Glomerular visceral epithelial cell (primary cell): ENCODE results near the gene LRTM2.

ENCODE experiments used
- DNase-seq: peaks from one replicate; pipeline ENCODE4 v3.0.0-alpha.2; 2016; ENCODE audit errors: extremely low spot score

LRTM2 gene

DNA sequence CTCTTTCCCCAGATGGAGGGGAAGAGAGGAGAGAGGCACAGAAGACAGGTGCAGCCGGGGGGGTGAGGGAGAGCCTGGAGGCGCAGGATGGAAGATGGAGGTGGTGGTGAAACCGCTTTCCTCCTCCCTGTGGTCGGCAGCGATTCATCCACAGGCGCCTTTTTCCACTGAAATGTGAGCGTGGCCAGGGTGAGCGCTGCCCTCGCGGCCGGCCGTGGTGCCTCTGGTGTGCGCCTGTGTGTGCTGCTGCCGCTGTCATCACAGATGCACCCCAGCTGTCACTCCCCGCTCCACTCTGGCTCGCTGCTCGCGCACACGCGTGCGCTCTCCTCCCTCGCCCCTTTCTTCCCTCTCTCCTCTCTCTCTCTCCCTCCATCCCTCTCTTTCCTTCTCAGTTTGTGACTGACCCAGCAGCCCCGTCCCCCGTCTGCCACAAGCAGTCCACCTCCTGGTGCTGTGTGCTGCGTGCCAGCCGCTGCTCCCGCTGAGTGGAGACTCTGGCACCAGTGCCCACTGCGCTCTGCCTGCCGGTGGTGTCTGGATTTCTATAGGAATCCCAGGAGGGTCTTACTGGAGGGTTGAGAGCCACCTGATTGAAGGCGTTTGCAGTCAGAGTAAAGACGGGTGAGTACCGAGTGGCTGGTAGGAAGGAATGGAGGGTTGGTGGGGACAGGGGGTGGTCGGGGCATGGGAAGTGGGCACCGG is at the start of gene LRTM2:
TSS of gene LRTM2 (plus strand) at position 375 of the 705 bp plus-strand sequence. CDS start 7,584 bp downstream, outside the sequence.
- DNase-seq, result no peak

DNA sequence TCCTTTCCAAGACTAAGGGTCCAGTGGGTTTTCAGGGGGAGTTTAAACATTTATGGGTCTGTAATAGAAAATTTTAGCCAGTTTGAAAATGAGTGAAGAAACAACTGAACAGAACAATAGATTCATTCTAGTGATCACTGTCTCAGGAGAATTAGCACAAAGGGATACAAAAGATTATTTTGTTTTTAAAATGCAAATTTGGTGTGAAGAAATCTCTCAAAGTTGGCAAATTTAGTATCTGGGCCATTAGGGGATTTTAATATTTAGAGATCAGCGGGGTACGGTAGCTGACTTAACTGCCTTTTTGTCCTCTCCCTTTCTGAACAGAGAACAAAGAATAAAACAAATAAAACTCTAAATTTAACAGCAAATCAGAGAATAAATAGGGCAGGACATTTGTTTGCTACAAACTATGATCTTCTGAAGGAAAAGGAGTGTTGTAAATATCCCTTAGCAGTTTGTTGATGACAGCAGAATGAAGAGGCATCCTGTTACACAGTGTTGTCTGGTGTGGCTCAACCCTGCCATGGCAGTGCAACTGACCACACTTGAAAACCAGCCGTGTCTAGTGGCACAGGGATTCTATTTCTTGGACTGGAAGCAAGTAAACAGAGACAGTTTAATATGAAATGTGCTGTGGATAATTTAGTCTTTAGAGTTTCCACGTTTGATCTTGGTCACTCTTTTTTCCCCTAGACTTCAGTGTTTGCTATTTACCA is 46.3 kb upstream of the LRTM2 start:
- no peak for DNase-seq

DNA sequence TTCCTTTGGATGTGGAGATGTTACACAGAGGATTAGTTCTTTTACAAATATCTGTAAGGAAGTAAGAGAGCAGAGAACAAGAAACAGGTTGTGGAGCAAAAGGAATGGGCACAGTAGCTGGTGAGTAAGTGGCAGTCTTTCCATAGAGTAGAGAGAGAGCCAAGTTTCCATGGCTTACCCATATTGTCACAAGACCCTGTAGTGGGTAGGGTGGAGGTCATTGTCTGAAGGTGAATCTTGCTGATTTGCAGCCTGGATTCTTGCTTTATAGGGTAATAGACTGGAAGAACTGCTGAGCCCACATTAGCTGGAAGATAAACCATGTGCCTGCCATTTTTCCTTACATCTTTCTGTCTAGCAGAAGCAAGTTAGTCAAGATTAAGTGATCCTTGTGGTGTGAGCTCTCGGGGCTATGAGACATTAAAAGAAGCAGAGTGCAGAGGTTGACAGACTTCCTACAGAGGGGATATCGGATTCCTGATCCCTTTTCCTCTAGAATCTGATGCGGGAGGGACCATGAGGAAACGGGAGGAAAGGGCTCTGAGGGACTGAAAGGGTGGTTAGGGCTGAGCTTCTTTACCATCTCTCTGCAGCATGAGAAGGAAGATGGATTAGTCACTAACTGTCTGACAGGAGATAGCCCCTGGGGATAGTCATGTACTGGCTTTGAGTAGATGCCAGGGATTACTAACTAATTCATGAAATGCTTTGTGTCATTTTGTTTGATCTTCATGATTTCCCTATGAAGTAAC is 44.0 kb upstream of the LRTM2 start:
- peak; percentile 54 for DNase-seq

DNA sequence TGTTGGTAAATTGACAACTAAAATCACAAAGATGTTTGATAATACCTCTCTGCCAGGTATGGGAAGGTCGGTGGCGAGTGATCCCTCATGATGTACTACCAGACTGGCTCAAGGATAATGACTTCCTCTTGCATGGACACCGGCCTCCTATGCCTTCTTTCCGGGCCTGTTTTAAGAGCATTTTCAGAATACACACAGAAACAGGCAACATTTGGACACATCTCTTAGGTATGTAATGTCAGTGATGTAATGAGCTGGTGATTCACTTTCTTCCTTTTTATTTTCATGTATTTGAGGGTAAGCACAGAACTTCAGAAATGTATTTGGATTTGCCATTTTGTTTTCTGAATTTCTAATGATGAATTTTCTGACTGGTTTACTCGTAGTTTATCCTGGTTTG is 42.6 kb upstream of the LRTM2 start:
- peak; percentile 38 for DNase-seq

DNA sequence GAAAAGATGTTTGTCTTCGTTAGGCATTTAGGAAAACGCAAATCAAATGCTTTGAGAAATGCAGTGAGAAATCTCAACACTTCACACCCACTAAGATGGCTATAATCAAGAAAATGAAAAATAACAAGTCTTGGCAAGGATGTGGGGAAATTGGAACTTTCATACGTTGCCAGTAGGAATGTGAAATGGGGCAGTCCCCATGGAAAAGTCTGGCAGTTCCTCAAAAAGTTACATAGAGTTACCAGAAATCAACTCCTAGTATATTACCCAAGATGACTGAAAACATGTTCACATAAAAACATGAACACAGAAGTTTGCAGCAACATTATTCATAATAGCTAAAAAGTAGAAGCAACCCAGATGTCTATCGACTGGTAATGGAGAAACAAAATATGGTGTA is 41.5 kb upstream of the LRTM2 start:
- DNase-seq, result no peak

DNA sequence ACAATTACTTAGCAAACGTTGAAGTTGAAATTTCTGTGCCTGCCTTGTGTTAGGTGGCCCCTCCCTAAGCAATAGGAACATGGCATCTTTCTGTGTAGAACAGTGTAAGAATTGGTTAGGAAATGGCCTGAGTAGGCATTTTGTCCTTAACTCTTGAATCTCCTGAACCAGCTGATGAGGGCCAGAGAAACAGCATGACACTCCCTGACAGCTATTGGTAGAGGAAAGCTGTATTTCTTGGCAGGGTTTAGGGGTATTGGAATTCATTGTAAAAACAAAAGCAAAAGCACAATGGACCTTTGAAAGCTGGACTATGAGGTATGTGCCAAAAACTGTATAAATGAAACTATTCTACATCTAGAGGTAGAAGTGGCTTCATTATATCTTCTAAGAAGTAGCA is 40.6 kb upstream of the LRTM2 start:
- no peak for DNase-seq

DNA sequence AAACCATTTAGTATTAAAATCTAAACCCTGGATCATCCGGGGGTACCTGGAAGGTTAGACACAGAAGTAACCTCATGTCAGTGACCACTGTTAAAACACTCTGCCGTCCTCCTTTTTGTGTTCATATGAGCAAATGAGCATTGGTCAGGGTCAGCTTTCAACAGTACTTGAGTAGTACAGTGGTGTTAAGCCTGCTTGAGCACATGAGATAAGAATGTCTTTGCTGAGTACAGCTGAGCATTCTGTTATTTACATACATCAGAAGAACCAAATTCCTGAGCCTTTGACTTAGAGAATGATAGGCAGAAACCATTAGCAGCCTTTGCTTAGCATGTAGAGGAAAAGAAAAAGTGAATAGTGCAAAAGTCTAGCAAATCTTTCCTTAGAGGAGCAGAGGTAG is 38.6 kb upstream of the LRTM2 start:
- no peak for DNase-seq

DNA sequence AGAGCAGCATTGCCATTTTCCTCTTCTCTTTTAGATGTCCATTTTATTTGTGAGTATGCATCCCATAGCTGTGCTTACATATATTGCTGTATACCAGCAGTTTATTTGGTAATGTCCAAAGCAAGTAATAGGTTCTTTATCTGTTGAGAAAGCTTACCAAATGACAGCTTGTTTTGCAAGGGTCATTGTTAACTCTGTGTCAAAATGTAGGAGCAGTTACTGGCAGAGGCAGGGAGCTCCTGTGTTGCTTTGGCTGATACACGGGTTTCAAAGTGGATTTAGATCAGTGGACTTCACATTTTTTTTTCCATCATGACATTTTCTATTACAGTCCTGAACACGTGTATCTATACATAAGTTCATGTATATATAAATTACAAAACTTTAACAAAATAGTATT is 38.1 kb upstream of the LRTM2 start:
- DNase-seq, result no peak

DNA sequence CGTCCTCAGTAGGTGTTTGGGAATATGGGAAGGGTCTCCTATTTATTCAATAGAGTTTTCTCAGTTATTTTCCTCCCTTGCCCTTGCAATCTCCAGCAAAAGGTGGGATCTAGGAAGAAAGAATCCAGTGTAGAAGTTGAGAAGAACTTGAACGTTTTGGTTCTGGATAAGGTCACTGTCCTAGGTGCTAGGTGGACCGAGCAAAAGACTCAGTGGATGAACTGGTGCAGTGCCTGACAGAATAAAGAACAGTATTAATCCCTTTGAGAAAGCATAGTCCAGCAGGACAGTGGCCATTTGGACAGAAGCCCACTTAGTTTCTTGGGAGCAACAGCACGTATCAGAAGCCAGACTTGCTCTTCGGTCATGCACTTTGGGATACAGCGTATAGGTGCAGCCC is 32.7 kb upstream of the LRTM2 start:
- no peak for DNase-seq

DNA sequence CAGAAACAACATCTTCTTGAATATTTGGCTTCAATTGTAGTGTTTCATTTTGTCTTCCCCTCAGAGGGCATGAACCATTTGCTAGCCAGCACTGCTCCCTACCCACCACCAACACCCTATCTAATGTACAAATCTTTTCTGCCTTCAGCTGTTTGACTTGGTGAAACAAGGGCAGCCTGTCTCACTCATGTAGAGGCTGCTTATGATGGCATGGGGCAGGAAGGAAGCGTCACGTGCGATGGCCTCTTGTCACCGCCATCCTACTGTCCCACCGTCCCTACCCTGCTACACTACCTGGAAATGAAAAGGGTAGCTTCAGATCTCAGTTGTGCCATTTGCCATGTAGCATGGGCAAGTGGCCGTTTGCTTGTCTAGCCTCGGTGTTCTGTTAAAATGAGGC is 29.9 kb upstream of the LRTM2 start:
- DNase-seq, result no peak

DNA sequence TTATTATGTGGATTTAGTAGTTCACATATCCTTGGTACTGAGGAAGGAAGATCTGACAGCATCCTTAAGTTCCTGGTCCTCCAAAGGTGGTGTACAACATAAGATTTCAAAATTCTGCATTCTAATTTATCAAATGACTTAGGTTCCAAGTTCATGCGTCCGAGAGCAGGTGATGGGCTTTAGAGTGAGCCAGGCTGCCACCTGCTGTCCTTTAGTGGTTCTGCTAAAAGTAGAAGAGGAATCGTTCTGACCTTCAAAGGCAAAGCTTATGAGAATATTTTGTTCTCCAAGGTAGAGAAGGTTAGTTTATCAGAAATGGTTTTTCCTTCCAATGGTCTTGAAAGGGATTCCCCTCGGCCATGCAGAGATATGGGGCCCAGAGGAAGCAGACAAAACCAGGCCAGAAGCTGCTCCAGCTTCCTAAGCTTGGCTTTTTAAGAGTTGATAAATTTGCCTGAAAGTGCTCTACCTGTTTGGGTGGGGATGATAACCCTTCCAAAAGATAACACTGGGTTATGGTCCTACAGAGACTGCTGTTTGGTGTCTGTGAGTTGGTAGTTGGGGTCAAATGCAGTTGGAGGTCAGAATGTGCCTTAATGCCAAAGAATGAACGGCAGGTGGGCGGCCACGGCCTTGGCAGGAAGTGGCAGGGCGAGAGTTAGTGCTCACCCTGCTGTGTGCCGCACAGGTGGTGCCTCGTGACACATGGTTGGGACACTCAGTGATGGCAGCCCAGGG is 29.1 kb upstream of the LRTM2 start:
- DNase-seq, result peak; percentile 62

DNA sequence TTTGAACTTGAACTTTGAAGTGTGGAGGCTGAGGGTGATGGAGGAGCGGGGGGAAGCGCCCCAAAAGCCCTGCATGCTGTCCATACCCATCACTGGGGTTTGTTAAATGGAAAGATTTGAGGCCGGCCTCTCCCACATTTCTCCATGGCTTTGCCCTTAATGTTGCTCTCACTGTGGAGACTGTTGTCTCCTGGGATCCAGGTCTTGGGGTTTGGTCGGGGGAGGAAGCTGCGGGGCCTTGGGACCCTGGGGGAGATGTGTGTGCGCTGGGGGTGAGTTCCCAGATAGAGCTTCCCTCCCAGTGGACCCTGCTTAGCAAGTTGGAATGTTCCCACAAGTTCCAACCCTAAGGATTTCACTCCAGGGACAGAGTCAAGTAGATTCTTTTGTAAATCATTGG is 28.0 kb upstream of the LRTM2 start:
- no peak for DNase-seq

DNA sequence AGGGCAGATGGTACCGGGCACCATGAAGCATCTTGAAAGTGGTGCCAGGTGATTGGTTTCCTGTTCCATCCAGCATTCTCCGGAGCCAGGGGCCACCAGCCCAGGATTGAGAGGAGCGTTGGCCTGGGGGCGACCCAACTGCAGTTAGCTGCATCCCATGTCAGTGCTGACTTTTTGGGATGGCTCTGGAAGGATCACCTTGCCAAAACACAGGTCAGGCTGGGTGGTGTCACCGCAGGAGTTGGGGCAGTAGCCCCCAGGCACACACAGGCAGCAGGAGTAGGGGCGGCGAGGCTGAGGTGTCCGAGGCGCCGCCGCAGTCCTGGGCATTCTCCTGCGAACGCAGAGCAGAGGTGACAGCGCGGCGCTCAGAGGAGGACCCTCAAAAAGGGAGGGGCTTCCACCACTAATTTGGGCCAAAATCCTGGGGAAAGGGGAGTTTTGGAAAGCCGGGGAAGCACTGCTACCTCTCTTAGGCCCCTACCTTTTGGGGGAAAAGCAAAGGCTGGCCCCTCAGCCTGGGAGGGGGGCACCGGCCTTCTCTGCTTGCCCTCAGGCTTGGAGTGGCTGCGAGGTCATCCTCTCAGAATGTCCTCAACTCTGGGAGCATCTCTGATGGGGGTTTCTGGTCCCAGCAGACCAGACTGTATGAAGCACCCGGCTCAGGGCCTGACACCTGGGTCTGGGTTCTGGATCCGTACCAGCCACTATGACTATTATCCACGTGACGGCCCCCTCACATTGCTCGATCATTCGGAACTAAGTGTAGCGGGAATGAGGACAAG is 26.7 kb upstream of the LRTM2 start:
- DNase-seq, result no peak

DNA sequence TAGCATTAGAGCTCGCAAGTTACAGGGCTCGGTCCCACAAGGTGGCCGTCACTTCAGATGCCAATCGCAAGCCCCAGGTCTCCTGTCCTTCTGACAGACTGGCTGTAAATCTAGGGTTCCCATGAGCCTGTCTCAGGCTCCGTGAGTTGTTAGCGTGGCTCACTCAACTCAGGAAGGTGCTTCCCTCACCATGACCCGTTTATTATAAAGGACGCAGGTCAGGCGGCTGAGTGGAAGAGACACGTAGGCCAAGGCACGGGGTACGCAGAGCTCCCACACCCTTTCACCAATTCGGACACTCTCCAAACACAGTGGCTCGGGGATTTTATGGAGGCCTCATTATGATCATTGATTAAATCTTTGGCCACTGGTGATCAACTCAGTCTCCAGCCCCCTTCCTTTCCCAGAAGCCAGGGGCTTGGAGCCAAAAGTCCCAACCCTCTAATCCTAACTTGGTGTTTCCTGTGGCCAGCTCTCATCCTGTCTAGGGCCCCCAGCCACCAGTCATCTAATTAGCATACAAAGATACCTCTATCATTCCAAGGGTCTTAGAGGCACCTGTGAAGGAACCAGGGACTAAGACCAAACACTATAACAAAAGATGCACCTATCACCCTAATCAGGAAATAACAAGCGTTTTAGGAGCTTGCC is 25.8 kb upstream of the LRTM2 start:
- DNase-seq, result no peak

DNA sequence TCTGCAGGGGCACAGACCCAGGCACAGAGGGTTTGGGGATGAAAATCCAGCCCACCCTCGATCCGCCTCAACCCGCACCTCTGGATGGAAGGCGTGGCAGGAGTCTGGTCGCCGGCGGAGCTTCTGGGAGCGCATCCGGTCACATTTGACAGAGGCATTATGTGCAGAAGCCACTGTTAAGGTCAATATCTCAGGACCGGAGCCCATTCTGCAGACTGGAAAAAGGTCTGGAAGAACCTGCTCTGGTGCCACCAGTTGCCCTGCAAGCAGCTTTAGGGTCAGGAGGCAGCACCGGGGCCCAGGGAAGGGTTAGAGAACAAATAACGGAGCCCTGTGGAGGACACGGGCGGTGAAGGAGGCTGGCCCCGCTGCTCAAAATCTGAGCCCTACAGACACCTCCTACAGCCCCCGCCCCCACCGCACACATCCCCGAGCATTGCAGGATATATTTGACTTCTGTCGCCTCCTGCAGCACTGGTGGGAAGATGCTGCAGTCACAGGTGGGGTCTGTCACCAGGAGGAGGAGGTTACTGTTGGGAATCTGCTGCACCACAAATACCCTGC is 25.1 kb upstream of the LRTM2 start:
- no peak for DNase-seq

DNA sequence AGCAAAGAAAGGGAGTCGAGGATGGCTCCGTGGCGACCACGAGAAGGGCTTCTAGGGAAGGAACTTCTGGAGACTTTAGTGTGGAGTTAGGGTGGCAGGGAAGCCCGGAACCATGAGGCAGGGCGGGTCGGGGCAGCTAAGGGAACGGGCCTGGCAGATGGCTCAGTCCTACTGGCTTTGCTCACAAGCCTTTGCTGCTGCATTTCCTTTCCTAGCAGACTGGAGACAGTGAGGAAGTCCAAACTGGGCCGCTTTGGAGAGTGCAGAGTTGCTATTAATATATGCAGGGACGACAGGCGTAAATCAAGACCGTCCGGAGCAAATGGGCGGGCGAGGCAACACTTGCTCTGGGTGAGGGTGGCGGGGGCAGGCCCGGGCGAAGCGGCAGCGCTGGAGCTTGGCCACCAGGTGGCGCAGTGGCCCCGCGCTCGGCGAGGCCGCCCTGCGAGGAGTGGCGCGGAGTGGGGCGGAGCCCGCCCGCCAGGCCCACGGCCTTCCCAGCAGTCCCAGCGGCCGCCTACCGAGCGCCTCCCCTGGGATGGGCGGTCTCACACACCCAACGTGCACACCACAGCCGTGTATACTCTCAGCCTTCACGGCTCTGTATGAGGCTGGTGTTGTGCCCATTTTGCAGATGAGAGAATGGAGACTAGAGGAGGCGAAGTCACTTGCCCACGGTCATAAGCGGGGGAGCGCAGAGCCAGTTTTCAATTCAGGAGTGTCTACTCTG is 24.4 kb upstream of the LRTM2 start:
- peak; percentile 85 for DNase-seq

DNA sequence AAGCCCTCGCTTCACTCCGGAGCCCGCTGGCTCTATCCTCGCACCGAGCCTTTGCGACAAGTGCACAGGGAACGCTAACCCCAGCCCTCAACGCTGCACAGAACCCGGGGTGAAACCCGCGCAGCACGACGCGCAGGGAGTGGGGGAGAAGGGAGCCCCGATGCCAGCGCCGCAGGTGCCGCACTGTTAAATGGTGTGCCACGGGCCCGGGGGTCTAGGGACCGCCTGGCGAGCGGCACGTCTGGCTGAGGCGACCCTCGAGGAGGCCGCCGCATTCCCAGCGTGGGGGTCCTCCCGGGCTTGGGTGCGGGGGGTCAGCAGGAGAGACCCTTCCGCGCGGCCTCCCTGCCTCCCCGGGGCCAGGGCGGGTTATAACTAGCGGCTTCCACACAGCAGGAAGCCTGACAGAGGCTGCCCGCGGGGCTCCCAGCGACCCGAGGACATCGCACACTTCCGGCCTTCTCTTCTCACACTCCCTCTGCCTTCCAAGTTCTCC is 23.8 kb upstream of the LRTM2 start:
- no peak for DNase-seq

DNA sequence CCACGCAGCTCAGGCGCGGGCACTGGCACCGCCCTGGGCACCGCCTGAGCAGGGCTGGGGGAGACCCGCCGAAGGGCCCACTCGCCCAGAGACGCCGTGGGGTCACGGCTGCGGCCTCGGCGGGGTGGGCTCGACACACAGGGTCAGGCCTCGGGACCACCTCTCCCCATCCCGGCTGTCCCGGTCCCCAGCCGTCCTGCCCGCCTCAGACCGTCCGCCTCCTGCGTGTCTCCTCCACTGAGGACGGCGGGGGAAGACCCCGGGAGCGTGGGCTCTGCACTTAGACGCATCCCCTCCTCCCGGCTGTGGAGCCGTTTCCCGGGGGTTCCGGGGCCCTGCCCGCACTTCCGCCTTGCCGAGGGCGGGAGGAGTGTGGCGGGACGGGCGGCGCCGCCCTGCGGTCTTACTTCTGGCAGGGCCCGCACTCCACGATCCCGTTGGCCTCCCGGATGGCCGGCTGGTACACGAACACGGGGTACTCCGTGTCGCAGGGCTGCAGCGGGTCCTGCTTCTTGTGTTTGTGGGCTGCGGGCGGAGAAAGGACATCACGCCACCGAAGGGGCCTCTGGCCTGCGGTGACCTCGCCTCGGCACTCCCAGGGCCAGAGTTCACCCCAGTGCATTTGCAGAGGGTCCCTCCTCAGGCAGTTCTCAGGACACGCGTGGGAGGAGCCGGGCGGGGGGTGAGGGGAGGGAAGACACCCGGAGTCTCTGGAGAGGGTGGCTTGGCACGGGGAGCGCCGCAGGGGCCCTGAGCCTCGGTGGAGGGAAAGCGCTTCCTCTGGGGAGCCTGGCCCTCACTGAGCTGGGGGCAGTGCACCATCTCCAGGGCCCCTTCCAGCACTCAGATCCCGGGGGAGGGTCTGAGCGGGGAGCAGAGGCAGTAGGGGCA is 23.1 kb upstream of the LRTM2 start:
- DNase-seq, result no peak
